ENCODE data around the gene SLC17A4.

- TF ChIP-seq, protein P1, sequence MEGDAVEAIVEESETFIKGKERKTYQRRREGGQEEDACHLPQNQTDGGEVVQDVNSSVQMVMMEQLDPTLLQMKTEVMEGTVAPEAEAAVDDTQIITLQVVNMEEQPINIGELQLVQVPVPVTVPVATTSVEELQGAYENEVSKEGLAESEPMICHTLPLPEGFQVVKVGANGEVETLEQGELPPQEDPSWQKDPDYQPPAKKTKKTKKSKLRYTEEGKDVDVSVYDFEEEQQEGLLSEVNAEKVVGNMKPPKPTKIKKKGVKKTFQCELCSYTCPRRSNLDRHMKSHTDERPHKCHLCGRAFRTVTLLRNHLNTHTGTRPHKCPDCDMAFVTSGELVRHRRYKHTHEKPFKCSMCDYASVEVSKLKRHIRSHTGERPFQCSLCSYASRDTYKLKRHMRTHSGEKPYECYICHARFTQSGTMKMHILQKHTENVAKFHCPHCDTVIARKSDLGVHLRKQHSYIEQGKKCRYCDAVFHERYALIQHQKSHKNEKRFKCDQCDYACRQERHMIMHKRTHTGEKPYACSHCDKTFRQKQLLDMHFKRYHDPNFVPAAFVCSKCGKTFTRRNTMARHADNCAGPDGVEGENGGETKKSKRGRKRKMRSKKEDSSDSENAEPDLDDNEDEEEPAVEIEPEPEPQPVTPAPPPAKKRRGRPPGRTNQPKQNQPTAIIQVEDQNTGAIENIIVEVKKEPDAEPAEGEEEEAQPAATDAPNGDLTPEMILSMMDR (IDR thresholded peaks at IDR 0.05; ENCODE audit: poor library complexity, severe bottlenecking) = no peak
- no peak for TF ChIP-seq RAD21 (conservative IDR thresholded peaks at IDR 0.05)
- no peak for TF ChIP-seq SMC3 (conservative IDR thresholded peaks at IDR 0.05; ENCODE audit: poor library complexity)
Observed at GRCh38 chr6:25747477-25747876, 7.1 kb upstream of the SLC17A4 start.
